HepG2 (cell line): ENCODE results near the gene CHST13. TPM values are rescaled to one million over a fixed set of nuclear protein-coding genes. Genes with fewer than 3 reads are reported as not detected.

Experiments
- CREB3 ChIP-seq: sonication (generic); formaldehyde crosslinking; IDR thresholded peaks from 2 replicates; pipeline ENCODE4 v1.5.0; 2020; ENCODE audit warnings: missing genetic modification reagents
- HMGA1 ChIP-seq: sonication (generic); formaldehyde crosslinking; conservative IDR thresholded peaks from 2 replicates; pipeline ENCODE4 v1.4.0; 2020; ENCODE audit warnings: missing genetic modification reagents
- NR2F6 ChIP-seq, 2 experiments: IDR thresholded peaks; 2 replicates each; pipeline ENCODE4 v1.6.1; 2016; ENCODE audit warnings: antibody characterized with exemption in 1 of 2, mild to moderate bottlenecking in 1 of 2
- PHB2 ChIP-seq: fragments of 450-650 bp; IDR thresholded peaks from 2 replicates; pipeline ENCODE4 v1.6.1; 2018; ENCODE audit not compliant: partially characterized antibody
- PHF20 ChIP-seq: sonication (generic); formaldehyde crosslinking; IDR thresholded peaks from 2 replicates; pipeline ENCODE4 v1.5.0; 2020; ENCODE audit warnings: mild to moderate bottlenecking, missing genetic modification reagents
- SP5 ChIP-seq: IDR thresholded peaks from 2 replicates; pipeline ENCODE4 v1.6.1; 2016; ENCODE audit warnings: low read depth, borderline replicate concordance
- TCF7 ChIP-seq: sonication (generic); IDR thresholded peaks from 2 replicates; pipeline ENCODE4 v1.6.1; 2016; ENCODE audit warnings: antibody characterized with exemption, low read depth
- USF2 ChIP-seq, 2 experiments: sonication (generic) in 1 of 2; formaldehyde crosslinking in 1 of 2; IDR thresholded peaks; 2 replicates each; pipeline versions ENCODE4 v1.5.1 to v1.6.1; 2011 to 2020; ENCODE audit warnings: borderline replicate concordance in 1 of 2, low read depth in 1 of 2, low read length in 1 of 2, mild to moderate bottlenecking in 1 of 2, missing genetic modification reagents in 1 of 2, moderate library complexity in 1 of 2
- polyA plus RNA-seq, 8 experiments: library from polyadenylated mRNA; depleted of rRNA in 3 of 8; stranded (reverse) in 7 of 8; unstranded in 1 of 8; fragments of >200 nt; fragmentation: Illumina TruSeq in 4 of 8; extraction: Trizol in 4 of 8; gene quantifications; 2 replicates each; pipeline versions ENCODE4 v1.2.1 to v1.2.3, GENCODE V29; 2011 to 2016; ENCODE audit warnings: low read depth in 4 of 8, missing spikeins in 1 of 8, mixed read lengths in 1 of 8; ENCODE audit not compliant: insufficient read depth in 1 of 8
- total RNA-seq, 5 experiments: library from RNA; depleted of rRNA; stranded (reverse); fragments of >200 nt; fragmentation: Illumina TruSeq; extraction: Trizol; gene quantifications; 2 replicates each; pipeline ENCODE4 v1.2.3, GENCODE V29; 2016; ENCODE audit warnings: low read depth in 1 of 5
- TF ChIP-seq, protein P1 (sequence below): sonication (generic); formaldehyde crosslinking; IDR thresholded peaks from 2 replicates; pipeline ENCODE4 v1.8.1; 2023; ENCODE audit warnings: mild to moderate bottlenecking, missing genetic modification reagents
- TF ChIP-seq, protein P2 (sequence below): sonication (generic); formaldehyde crosslinking; IDR thresholded peaks from 2 replicates; pipeline ENCODE4 v1.5.0; 2020; ENCODE audit warnings: missing genetic modification reagents
- TF ChIP-seq, protein P3 (sequence below): sonication (generic); formaldehyde crosslinking; IDR thresholded peaks from 2 replicates; pipeline ENCODE4 v1.5.0; 2020; ENCODE audit warnings: mild to moderate bottlenecking, missing genetic modification reagents
- TF ChIP-seq, protein P4 (sequence below): sonication (generic); formaldehyde crosslinking; IDR thresholded peaks from 2 replicates; pipeline ENCODE4 v1.4.0; 2020; ENCODE audit warnings: mild to moderate bottlenecking, low read depth, missing genetic modification reagents

CHST13 gene
- total and polyA plus RNA-seq, 2 of the 13 experiments (the other 11 are each of a cell fraction or from before 2014, with no cell fraction given) = 32.0 to 43.1 TPM

GRCh38 chr3:126517986-126518778, 5.8 kb upstream of the CHST13 start (continued):
- TF ChIP-seq, protein P1, sequence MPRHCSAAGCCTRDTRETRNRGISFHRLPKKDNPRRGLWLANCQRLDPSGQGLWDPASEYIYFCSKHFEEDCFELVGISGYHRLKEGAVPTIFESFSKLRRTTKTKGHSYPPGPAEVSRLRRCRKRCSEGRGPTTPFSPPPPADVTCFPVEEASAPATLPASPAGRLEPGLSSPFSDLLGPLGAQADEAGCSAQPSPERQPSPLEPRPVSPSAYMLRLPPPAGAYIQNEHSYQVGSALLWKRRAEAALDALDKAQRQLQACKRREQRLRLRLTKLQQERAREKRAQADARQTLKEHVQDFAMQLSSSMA (CRISPR knock-in tag) = peak; percentile 75; the same call in 1 of the 2 replicates
- no peak for TF ChIP-seq CREB3 (CRISPR knock-in tag)
- TF ChIP-seq, protein P2, sequence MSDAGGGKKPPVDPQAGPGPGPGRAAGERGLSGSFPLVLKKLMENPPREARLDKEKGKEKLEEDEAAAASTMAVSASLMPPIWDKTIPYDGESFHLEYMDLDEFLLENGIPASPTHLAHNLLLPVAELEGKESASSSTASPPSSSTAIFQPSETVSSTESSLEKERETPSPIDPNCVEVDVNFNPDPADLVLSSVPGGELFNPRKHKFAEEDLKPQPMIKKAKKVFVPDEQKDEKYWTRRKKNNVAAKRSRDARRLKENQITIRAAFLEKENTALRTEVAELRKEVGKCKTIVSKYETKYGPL (CRISPR knock-in tag) = no peak
- TF ChIP-seq, protein P3, sequence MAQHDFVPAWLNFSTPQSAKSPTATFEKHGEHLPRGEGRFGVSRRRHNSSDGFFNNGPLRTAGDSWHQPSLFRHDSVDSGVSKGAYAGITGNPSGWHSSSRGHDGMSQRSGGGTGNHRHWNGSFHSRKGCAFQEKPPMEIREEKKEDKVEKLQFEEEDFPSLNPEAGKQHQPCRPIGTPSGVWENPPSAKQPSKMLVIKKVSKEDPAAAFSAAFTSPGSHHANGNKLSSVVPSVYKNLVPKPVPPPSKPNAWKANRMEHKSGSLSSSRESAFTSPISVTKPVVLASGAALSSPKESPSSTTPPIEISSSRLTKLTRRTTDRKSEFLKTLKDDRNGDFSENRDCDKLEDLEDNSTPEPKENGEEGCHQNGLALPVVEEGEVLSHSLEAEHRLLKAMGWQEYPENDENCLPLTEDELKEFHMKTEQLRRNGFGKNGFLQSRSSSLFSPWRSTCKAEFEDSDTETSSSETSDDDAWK = no peak
- TF ChIP-seq TCF7 = no peak
- no peak for TF ChIP-seq USF2 (IDR thresholded peaks at IDR 0.05; ENCODE audit: low read depth, low read length)
- TF ChIP-seq USF2 (CRISPR knock-in tag; IDR thresholded peaks at IDR 0.05; ENCODE audit: borderline replicate concordance) = no peak
- TF ChIP-seq NR2F6 (IDR thresholded peaks at IDR 0.05) = no peak
- no peak for TF ChIP-seq NR2F6 (CRISPR knock-in tag; IDR thresholded peaks at IDR 0.05)
- no peak for TF ChIP-seq PHB2
- no peak for TF ChIP-seq SP5
- TF ChIP-seq HMGA1 (CRISPR knock-in tag) = no peak
- TF ChIP-seq, protein P4, sequence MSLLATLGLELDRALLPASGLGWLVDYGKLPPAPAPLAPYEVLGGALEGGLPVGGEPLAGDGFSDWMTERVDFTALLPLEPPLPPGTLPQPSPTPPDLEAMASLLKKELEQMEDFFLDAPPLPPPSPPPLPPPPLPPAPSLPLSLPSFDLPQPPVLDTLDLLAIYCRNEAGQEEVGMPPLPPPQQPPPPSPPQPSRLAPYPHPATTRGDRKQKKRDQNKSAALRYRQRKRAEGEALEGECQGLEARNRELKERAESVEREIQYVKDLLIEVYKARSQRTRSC = no peak
- 0 out of 2 replicates have a peak, but pooled peaks have one; percentile 31 for TF ChIP-seq PHF20 (CRISPR knock-in tag)
